GM23248 (cell line): ENCODE data around the gene TCF7L2. TPM values are rescaled to one million over a fixed set of nuclear protein-coding genes. Genes with fewer than 3 reads are reported as not detected.
A peak's percentile ranks its signal among the peaks of the same experiment; 100 is the strongest.

Experiments used
- DNase-seq: peaks from one replicate; pipeline ENCODE4 v3.0.0-alpha.2; 2015
- H2AFZ ChIP-seq: fragments of 200-600 bp; sonication (generic); 2 replicates; pipeline ENCODE4 v1.6.1; 2016; ENCODE audit warnings: antibody characterized with exemption
- H3F3A ChIP-seq: fragments of 200-600 bp; sonication (generic); 2 replicates; pipeline ENCODE4 v1.6.1; 2016; ENCODE audit warnings: mild to moderate bottlenecking, antibody characterized with exemption, mixed run types; ENCODE audit not compliant: insufficient read depth
- H3K27ac ChIP-seq: fragments of 200-600 bp; sonication (generic); 2 replicates; pipeline ENCODE4 v1.5.1; 2016; ENCODE audit warnings: mild to moderate bottlenecking
- H3K27me3 ChIP-seq: fragments of 200-600 bp; sonication (generic); replicated peaks from 2 replicates; pipeline ENCODE4 v1.6.1; 2016; ENCODE audit warnings: mild to moderate bottlenecking; ENCODE audit not compliant: insufficient read depth
- H3K36me3 ChIP-seq: fragments of 200-600 bp; sonication (generic); 2 replicates; pipeline ENCODE4 v1.6.1; 2016; ENCODE audit warnings: low read depth, mild to moderate bottlenecking
- H3K4me1 ChIP-seq: fragments of 200-600 bp; sonication (generic); 2 replicates; pipeline ENCODE4 v1.6.1; 2016; ENCODE audit warnings: mild to moderate bottlenecking; ENCODE audit not compliant: insufficient read depth
- H3K4me2 ChIP-seq: fragments of 200-600 bp; sonication (generic); one replicate; pipeline ENCODE4 v1.6.1; 2016; ENCODE audit warnings: mild to moderate bottlenecking; ENCODE audit not compliant: unreplicated experiment
- H3K4me3 ChIP-seq: fragments of 200-600 bp; sonication (generic); 2 replicates; pipeline ENCODE4 v1.5.1; 2016; ENCODE audit warnings: mild to moderate bottlenecking
- H3K79me2 ChIP-seq: fragments of 200-600 bp; sonication (generic); 2 replicates; pipeline ENCODE4 v1.6.1; 2016; ENCODE audit warnings: mild to moderate bottlenecking; ENCODE audit not compliant: insufficient read depth
- H3K9ac ChIP-seq: fragments of 200-600 bp; sonication (generic); 2 replicates; pipeline ENCODE4 v1.6.1; 2016; ENCODE audit warnings: mild to moderate bottlenecking
- H3K9me2 ChIP-seq: fragments of 200-600 bp; sonication (generic); 2 replicates; pipeline ENCODE4 v1.6.1; 2016; ENCODE audit warnings: mixed run types, mild to moderate bottlenecking, moderate library complexity; ENCODE audit not compliant: insufficient read depth
- H3K9me3 ChIP-seq: fragments of 200-600 bp; sonication (generic); one replicate; pipeline ENCODE4 v1.6.1; 2017; ENCODE audit warnings: low read depth
- H4K20me1 ChIP-seq: fragments of 200-600 bp; sonication (generic); 2 replicates; pipeline ENCODE4 v1.6.0; 2016; ENCODE audit not compliant: insufficient read depth
- EZH2 ChIP-seq: fragments of 200-600 bp; sonication (generic); IDR thresholded peaks from 2 replicates; pipeline ENCODE4 v1.6.1; 2018; ENCODE audit warnings: antibody characterized with exemption, mild to moderate bottlenecking; ENCODE audit not compliant: insufficient read depth, poor library complexity, severe bottlenecking
- EZH2phosphoT487 ChIP-seq: fragments of 200-600 bp; sonication (generic); IDR thresholded peaks from 2 replicates; pipeline ENCODE4 v1.6.1; 2018; ENCODE audit warnings: antibody characterized with exemption, moderate library complexity, mild to moderate bottlenecking, low read depth; ENCODE audit not compliant: insufficient read depth
- WGBS, 2 experiments: methylation state at CpG; one replicate each; pipeline ENCODE4 v1.1.6; 2015 to 2017; ENCODE audit warnings: low lambda C conversion rate in 2 of 2, low coverage in 1 of 2; ENCODE audit errors: missing lambda C conversion rate in 2 of 2; 5-methylcytosine and 5-hydroxymethylcytosine counted together
- in situ Hi-C: fragments of 300-500 bp; cut with MboI; formaldehyde crosslinking; loops from 2 replicates; pipeline ENCODE4 v1.15.0; 2020
- polyA plus RNA-seq: library from polyadenylated mRNA; unstranded; fragments of >200 nt; fragmentation: Nextera tagmentation; extraction: Ambion mirVana; gene quantifications from 2 replicates; pipeline ENCODE4 v1.2.1, GENCODE V29; 2016
- total RNA-seq: library from RNA; depleted of rRNA; stranded (reverse); fragments of >200 nt; shearing (Covaris generic); gene quantifications from 2 replicates; pipeline ENCODE4 v1.2.3, GENCODE V29; 2014

Gene TCF7L2
- total and polyA plus RNA-seq, 2 experiments from 2014 or later: 6.2 to 19.3 TPM

DNA sequence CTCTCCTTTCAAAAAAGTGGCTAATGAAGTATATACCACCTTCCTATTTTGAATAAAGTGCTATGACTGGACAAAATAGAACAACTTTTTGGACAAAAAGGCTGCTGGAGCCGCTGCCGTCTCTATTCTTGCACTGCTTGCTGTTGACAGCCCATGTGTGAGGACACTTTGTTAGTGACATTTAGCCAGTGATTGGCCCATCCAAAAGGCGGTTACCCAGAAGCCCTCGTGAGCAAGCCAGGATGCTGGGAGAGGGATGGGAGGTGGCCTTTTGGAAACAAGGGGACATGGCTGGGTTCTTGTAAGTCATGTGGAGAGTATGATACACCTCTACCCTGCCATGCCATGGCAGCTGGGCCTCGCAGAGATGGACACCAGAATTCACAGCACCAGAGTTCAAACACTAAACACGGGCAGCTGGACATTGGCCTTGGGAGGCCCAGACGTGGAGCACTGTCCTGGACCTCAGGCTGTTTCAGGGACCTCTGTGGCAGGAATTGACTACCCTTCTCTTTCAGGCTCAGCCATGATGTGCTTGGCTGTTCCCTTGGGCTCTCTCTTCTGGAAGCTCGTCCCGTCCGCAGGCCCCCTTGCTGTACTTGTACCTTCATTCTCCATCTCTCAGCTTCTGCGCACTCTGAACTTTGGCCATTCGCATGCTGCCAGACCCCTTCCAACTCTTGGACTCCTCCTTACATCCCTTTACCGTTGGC lies 118.3 kb downstream of the TCF7L2 start:
- Histone ChIP-seq H3F3A (peaks cover 11% of the 10 kb centered on the region; the same call in 1 of the 2 replicates), H3K9me3 (no peaks in the 10 kb centered on the region), H4K20me1 (no peaks in the 10 kb centered on the region), H3K4me2 (no peak overlapping the region), H2AFZ (no peak overlapping the region), H3K27ac (no peak overlapping the region), H3K9ac (no peak overlapping the region), H3K4me1 (peaks cover 16% of the 10 kb centered on the region), H3K9me2 (no peaks in the 10 kb centered on the region), H3K79me2 (peaks cover 93% of the 10 kb centered on the region), H3K27me3 (no peaks in the 10 kb centered on the region), H3K4me3 (no peak overlapping the region), H3K36me3 (peaks cover 8% of the 10 kb centered on the region)
- DNase-seq: no peak
- TF ChIP-seq EZH2phosphoT487 (no peak), EZH2 (no peak)
- in situ Hi-C loops: no loop called here
- WGBS, 2 experiments: 85% methylated on average over 13 of the region's 13 CpGs

DNA sequence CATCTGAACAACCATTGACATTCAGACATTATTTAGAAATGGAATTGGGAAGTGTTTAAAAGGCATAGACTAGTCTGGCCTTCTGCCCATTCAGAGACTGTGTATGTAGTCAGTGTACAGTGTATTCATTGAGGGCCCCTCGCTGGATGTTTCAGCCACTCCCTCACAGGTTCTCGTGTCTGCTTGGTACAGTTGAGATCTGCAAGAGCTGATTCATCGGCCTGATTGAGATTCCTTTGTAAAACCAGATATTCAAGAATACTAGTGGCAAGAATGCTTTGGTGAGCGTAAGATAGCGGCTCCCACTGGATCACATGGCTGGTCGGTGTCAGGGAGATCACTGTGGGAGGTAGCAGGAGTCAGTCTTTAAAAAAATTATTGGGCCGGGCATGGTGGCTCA lies 119.5 kb downstream of the TCF7L2 start:
- DNase-seq: no peak
- Histone ChIP-seq H3F3A (peaks cover 16% of the 10 kb centered on the region), H3K4me2 (no peak overlapping the region), H3K36me3 (peaks cover 8% of the 10 kb centered on the region), H3K9me2 (no peaks in the 10 kb centered on the region), H3K27ac (no peak overlapping the region), H3K27me3 (no peaks in the 10 kb centered on the region), H3K4me3 (no peak overlapping the region), H4K20me1 (no peaks in the 10 kb centered on the region), H3K9me3 (no peaks in the 10 kb centered on the region), H3K79me2 (peaks cover 80% of the 10 kb centered on the region), H2AFZ (no peak overlapping the region), H3K9ac (no peak overlapping the region), H3K4me1 (peaks cover 22% of the 10 kb centered on the region)
- in situ Hi-C loops: no loop called here
- 97% methylated on average over 7 of the region's 7 CpGs for WGBS, 2 experiments
- no peak for TF ChIP-seq EZH2phosphoT487
- no peak for TF ChIP-seq EZH2

DNA sequence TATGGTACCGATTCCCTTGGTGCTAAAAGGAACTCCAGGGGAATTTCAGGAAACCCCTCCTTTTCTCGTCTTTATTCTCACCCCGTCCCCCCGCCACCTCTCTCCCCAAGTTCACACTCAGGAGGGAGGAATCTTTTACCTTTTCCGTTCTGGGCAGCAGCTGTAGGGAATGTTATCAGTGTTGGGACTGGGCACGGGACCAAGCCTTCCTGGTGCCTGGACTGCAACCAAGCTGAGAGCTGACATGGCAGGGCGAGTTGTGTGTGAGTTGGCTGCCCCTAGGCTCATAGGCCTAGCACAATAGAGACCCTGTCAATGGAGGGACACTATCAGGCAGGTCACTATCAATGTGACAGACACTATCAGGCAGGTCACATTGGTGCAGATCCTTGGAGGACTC lies 121.4 kb downstream of the TCF7L2 start:
- no peaks in the 10 kb centered on the region for H3K9me3 ChIP-seq
- 94% methylated on average over 7 of the region's 7 CpGs for WGBS, 2 experiments
- no peak for TF ChIP-seq EZH2phosphoT487
- TF ChIP-seq EZH2: no peak

DNA sequence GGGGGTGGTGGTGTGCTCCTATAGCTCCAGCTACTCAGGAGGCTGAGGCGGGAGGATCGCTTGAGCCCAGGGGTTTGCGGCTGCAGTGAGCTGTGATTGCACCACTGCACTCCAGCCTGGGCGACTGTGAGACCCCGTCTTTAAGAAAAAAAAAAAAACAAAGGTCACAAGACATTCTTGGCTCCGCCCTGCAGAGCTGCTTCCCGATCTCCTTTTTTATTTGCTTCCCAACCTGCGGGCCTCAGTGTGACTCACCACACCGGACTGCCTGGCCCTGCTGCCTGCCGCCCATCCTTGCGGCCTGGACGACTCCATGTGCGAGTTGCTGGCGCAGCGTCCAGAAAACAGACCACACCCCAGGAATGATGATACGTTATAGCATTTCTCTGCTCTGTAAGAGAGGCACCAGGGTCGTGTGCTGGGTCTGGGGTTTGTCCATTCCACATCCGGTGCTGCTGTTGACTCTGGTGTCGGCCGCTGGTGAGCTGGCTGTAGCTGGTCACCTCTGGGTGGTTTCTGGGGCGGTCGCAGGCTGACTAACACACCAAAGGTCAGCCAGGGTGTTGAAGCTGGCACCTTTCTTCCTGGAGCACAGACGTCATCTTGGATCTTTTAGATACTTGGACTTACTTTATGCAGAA lies 123.6 kb downstream of the TCF7L2 start:
- no peaks in the 10 kb centered on the region for H3K9me2 ChIP-seq
- peaks cover 33% of the 10 kb centered on the region for H3F3A ChIP-seq
- in situ Hi-C loops: no loop called here
- H3K27me3 ChIP-seq: no peaks in the 10 kb centered on the region
- H4K20me1 ChIP-seq: no peaks in the 10 kb centered on the region
- peak; percentile 98 for DNase-seq
- TF ChIP-seq EZH2 (no peak), EZH2phosphoT487 (0 out of 2 replicates have a peak, but pooled peaks have one; percentile 58)
- no peak overlapping the region for H2AFZ ChIP-seq
- WGBS, 2 experiments: 7 to 9% methylated on average over 23 of the region's 23 CpGs
- peaks cover 65% of the 10 kb centered on the region for H3K79me2 ChIP-seq
- peak overlapping the region; percentile 72 for H3K9ac ChIP-seq
- peak overlapping the region; percentile 29 for H3K4me3 ChIP-seq
- H3K36me3 ChIP-seq: peaks cover 5% of the 10 kb centered on the region; the same call in 1 of the 2 replicates
- peak overlapping the region; percentile 95 for H3K27ac ChIP-seq
- no peaks in the 10 kb centered on the region for H3K9me3 ChIP-seq
- H3K4me2 ChIP-seq: peak overlapping the region; percentile 59
- peaks cover 24% of the 10 kb centered on the region for H3K4me1 ChIP-seq

More for the DNA sequence above, 121.4 kb downstream of the TCF7L2 start:
- Histone ChIP-seq H3K9me2 (no peaks in the 10 kb centered on the region), H3K4me1 (peaks cover 24% of the 10 kb centered on the region), H3K36me3 (peaks cover 8% of the 10 kb centered on the region), H3K9ac (no peak overlapping the region), H3K4me2 (no peak overlapping the region), H3F3A (peaks cover 28% of the 10 kb centered on the region), H3K4me3 (no peak overlapping the region), H3K79me2 (peaks cover 72% of the 10 kb centered on the region), H3K27me3 (no peaks in the 10 kb centered on the region), H4K20me1 (no peaks in the 10 kb centered on the region), H3K27ac (no peak overlapping the region), H2AFZ (no peak overlapping the region)
- peak; percentile 16 for DNase-seq
- in situ Hi-C loops: no loop called here
